ENCODE data around the gene APBA1. TPM values are rescaled to one million over a fixed set of nuclear protein-coding genes. Genes with fewer than 3 reads are reported as not detected.
A peak's percentile ranks its signal among the peaks of the same experiment; 100 is the strongest.

Gene APBA1
- total RNA-seq, 2 experiments from 2014 or later = 0.79 to 3.6 TPM

- Mint-ChIP-seq H3K27ac (peak overlapping the region; percentile 72), H3K4me3 (peak overlapping the region; percentile 18), H3K36me3 (peaks cover 2% of the 10 kb centered on the region), H3K9me3 (ENCODE audit: low read depth) (peaks cover 2% of the 10 kb centered on the region), H3K4me1 (peaks cover 18% of the 10 kb centered on the region), H3K27me3 (peaks cover 2% of the 10 kb centered on the region)
- DNase-seq (no peak), ATAC-seq (no peak)
- CTCF ChIA-PET = no interaction called here
Observed at GRCh38 chr9:69502671-69503301, 169.4 kb downstream of the APBA1 start.

GRCh38 chr9:69500896-69501295, 171.3 kb downstream of the APBA1 start:
- ATAC-seq = no peak
- Mint-ChIP-seq H3K4me3 (no peak overlapping the region), H3K9me3 (ENCODE audit: low read depth) (peaks cover 2% of the 10 kb centered on the region), H3K4me1 (peaks cover 20% of the 10 kb centered on the region), H3K27me3 (peaks cover 2% of the 10 kb centered on the region), H3K27ac (no peak overlapping the region), H3K36me3 (peaks cover 2% of the 10 kb centered on the region)
- no peak for DNase-seq
- CTCF ChIA-PET = no interaction called here

GRCh38 chr9:69499959-69500358, 172.2 kb downstream of the APBA1 start:
- H3K9me3 Mint-ChIP-seq (ENCODE audit: low read depth) = no peaks in the 10 kb centered on the region
- CTCF ChIA-PET = no interaction called here
- peaks cover 20% of the 10 kb centered on the region for H3K4me1 Mint-ChIP-seq
- H3K4me3 Mint-ChIP-seq = no peak overlapping the region
- peaks cover 2% of the 10 kb centered on the region for H3K27me3 Mint-ChIP-seq
- DNase-seq (no peak), ATAC-seq (no peak)
- no peak overlapping the region for H3K27ac Mint-ChIP-seq
- H3K36me3 Mint-ChIP-seq = peaks cover 2% of the 10 kb centered on the region

- ATAC-seq = no peak
- CTCF ChIA-PET = no interaction called here
- H3K36me3 Mint-ChIP-seq = peaks cover 2% of the 10 kb centered on the region
- H3K9me3 Mint-ChIP-seq (ENCODE audit: low read depth) = no peaks in the 10 kb centered on the region
- H3K4me3 Mint-ChIP-seq = no peak overlapping the region
- no peak for DNase-seq
- H3K27ac Mint-ChIP-seq = no peak overlapping the region
- H3K4me1 Mint-ChIP-seq = peaks cover 20% of the 10 kb centered on the region
- peaks cover 2% of the 10 kb centered on the region for H3K27me3 Mint-ChIP-seq
Observed at GRCh38 chr9:69499407-69499806, 172.8 kb downstream of the APBA1 start.

GRCh38 chr9:69498470-69498869, 173.7 kb downstream of the APBA1 start:
- peaks cover 14% of the 10 kb centered on the region for H3K4me1 Mint-ChIP-seq
- H3K27ac Mint-ChIP-seq = no peak overlapping the region
- DNase-seq (no peak), ATAC-seq (no peak)
- H3K4me3 Mint-ChIP-seq = no peak overlapping the region
- peaks cover 2% of the 10 kb centered on the region for H3K27me3 Mint-ChIP-seq
- CTCF ChIA-PET = no interaction called here
- H3K9me3 Mint-ChIP-seq (ENCODE audit: low read depth) = no peaks in the 10 kb centered on the region
- H3K36me3 Mint-ChIP-seq = no peaks in the 10 kb centered on the region

GRCh38 chr9:69497816-69498215, 174.4 kb downstream of the APBA1 start:
- Mint-ChIP-seq H3K4me3 (no peak overlapping the region), H3K27ac (no peak overlapping the region), H3K36me3 (no peaks in the 10 kb centered on the region), H3K4me1 (peaks cover 8% of the 10 kb centered on the region), H3K9me3 (ENCODE audit: low read depth) (no peaks in the 10 kb centered on the region), H3K27me3 (peaks cover 2% of the 10 kb centered on the region)
- ATAC-seq (no peak), DNase-seq (no peak)
- CTCF ChIA-PET = no interaction called here

GRCh38 chr9:69496846-69497450, 175.2 kb downstream of the APBA1 start:
- Mint-ChIP-seq H3K4me3 (no peak overlapping the region), H3K27ac (no peak overlapping the region), H3K4me1 (peaks cover 2% of the 10 kb centered on the region), H3K9me3 (ENCODE audit: low read depth) (no peaks in the 10 kb centered on the region), H3K36me3 (no peaks in the 10 kb centered on the region), H3K27me3 (peaks cover 2% of the 10 kb centered on the region)
- DNase-seq (no peak), ATAC-seq (no peak)
- CTCF ChIA-PET = no interaction called here

GRCh38 chr9:69495296-69495695, 176.9 kb downstream of the APBA1 start:
- Mint-ChIP-seq H3K27ac (no peak overlapping the region), H3K4me1 (peaks cover 2% of the 10 kb centered on the region), H3K36me3 (no peaks in the 10 kb centered on the region), H3K27me3 (peaks cover under 1% of the 10 kb centered on the region), H3K9me3 (ENCODE audit: low read depth) (no peaks in the 10 kb centered on the region), H3K4me3 (no peak overlapping the region)
- ATAC-seq (no peak), DNase-seq (no peak)
- CTCF ChIA-PET = no interaction called here

- no peak for DNase-seq
- no peaks in the 10 kb centered on the region for H3K27me3 Mint-ChIP-seq
- H3K9me3 Mint-ChIP-seq (ENCODE audit: low read depth) = no peaks in the 10 kb centered on the region
- H3K4me1 Mint-ChIP-seq = peaks cover 2% of the 10 kb centered on the region
- no peak overlapping the region for H3K27ac Mint-ChIP-seq
- ATAC-seq = no peak
- H3K36me3 Mint-ChIP-seq = no peaks in the 10 kb centered on the region
- CTCF ChIA-PET = no interaction called here
- no peak overlapping the region for H3K4me3 Mint-ChIP-seq
Observed at GRCh38 chr9:69494763-69495162, 177.4 kb downstream of the APBA1 start.

GRCh38 chr9:69494208-69494607, 178.0 kb downstream of the APBA1 start:
- DNase-seq (no peak), ATAC-seq (no peak)
- CTCF ChIA-PET = no interaction called here
- Mint-ChIP-seq H3K36me3 (no peaks in the 10 kb centered on the region), H3K4me3 (no peak overlapping the region), H3K27me3 (no peaks in the 10 kb centered on the region), H3K27ac (no peak overlapping the region), H3K4me1 (peaks cover 2% of the 10 kb centered on the region), H3K9me3 (ENCODE audit: low read depth) (no peaks in the 10 kb centered on the region)

- ATAC-seq = no peak
- CTCF ChIA-PET = no interaction called here
Observed at GRCh38 chr9:69486498-69486897, 185.7 kb downstream of the APBA1 start.

GRCh38 chr9:69485466-69485865, 186.7 kb downstream of the APBA1 start:
- DNase-seq (no peak), ATAC-seq (no peak)
- Mint-ChIP-seq H3K36me3 (no peaks in the 10 kb centered on the region), H3K9me3 (ENCODE audit: low read depth) (peaks cover 3% of the 10 kb centered on the region), H3K4me1 (no peaks in the 10 kb centered on the region), H3K4me3 (no peak overlapping the region), H3K27ac (no peak overlapping the region), H3K27me3 (no peaks in the 10 kb centered on the region)
- CTCF ChIA-PET = no interaction called here

More at GRCh38 chr9:69486498-69486897, 185.7 kb downstream of the APBA1 start:
- H3K27me3 Mint-ChIP-seq = no peaks in the 10 kb centered on the region
- no peaks in the 10 kb centered on the region for H3K36me3 Mint-ChIP-seq
- H3K27ac Mint-ChIP-seq = no peak overlapping the region
- H3K9me3 Mint-ChIP-seq (ENCODE audit: low read depth) = peaks cover 3% of the 10 kb centered on the region
- no peaks in the 10 kb centered on the region for H3K4me1 Mint-ChIP-seq
- DNase-seq = no peak
- no peak overlapping the region for H3K4me3 Mint-ChIP-seq

GRCh38 chr9:69483886-69484422, 188.2 kb downstream of the APBA1 start:
- no peak for ATAC-seq
- Mint-ChIP-seq H3K27me3 (no peaks in the 10 kb centered on the region), H3K36me3 (no peaks in the 10 kb centered on the region), H3K4me1 (no peaks in the 10 kb centered on the region), H3K27ac (no peak overlapping the region), H3K4me3 (no peak overlapping the region), H3K9me3 (ENCODE audit: low read depth) (peaks cover 3% of the 10 kb centered on the region)
- DNase-seq = no peak
- CTCF ChIA-PET = no interaction called here

GRCh38 chr9:69476797-69477196, 195.4 kb downstream of the APBA1 start:
- Mint-ChIP-seq H3K4me3 (no peak overlapping the region), H3K36me3 (no peaks in the 10 kb centered on the region), H3K27me3 (peaks cover 16% of the 10 kb centered on the region), H3K27ac (no peak overlapping the region), H3K9me3 (ENCODE audit: low read depth) (peaks cover 3% of the 10 kb centered on the region), H3K4me1 (peaks cover 12% of the 10 kb centered on the region)
- CTCF ChIA-PET = no interaction called here
- ATAC-seq = no peak
- no peak for DNase-seq

All from activated CD8-positive, alpha-beta memory T cell treated with anti-CD3 and anti-CD28 coated beads, Interleukin-2, amount 10 ng/mL, durations not matched to agents 7 days and 5 days (primary cell).